Endothelial cell of umbilical vein (primary cell): ENCODE measurements around the gene MAP1LC3B.

ENCODE experiments used
- POLR2A ChIP-seq: IDR thresholded peaks from 2 replicates; pipeline ENCODE4 v1.6.1; 2012; ENCODE audit warnings: low read depth, mild to moderate bottlenecking, control low read depth, low read length
- POLR2AphosphoS5 ChIP-seq: IDR thresholded peaks from 2 replicates; pipeline ENCODE4 v1.6.1; 2012; ENCODE audit warnings: low read depth, mild to moderate bottlenecking, control low read depth, low read length, moderate library complexity; ENCODE audit not compliant: insufficient read depth
- TF ChIP-seq, protein P1 (sequence below), 2 donors: IDR thresholded peaks; 1 replicate in 1 of 2; 2 replicates in 1 of 2; pipeline ENCODE4 v1.5.1; 2011; ENCODE audit warnings: low read length in 2 of 2, mild to moderate bottlenecking in 2 of 2, moderate library complexity in 2 of 2, control low read depth in 1 of 2, inconsistent platforms in 1 of 2, low read depth in 1 of 2; ENCODE audit not compliant: insufficient read depth in 1 of 2; ENCODE audit errors: extremely low read depth in 1 of 2

- TF ChIP-seq, protein P1, sequence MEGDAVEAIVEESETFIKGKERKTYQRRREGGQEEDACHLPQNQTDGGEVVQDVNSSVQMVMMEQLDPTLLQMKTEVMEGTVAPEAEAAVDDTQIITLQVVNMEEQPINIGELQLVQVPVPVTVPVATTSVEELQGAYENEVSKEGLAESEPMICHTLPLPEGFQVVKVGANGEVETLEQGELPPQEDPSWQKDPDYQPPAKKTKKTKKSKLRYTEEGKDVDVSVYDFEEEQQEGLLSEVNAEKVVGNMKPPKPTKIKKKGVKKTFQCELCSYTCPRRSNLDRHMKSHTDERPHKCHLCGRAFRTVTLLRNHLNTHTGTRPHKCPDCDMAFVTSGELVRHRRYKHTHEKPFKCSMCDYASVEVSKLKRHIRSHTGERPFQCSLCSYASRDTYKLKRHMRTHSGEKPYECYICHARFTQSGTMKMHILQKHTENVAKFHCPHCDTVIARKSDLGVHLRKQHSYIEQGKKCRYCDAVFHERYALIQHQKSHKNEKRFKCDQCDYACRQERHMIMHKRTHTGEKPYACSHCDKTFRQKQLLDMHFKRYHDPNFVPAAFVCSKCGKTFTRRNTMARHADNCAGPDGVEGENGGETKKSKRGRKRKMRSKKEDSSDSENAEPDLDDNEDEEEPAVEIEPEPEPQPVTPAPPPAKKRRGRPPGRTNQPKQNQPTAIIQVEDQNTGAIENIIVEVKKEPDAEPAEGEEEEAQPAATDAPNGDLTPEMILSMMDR (IDR thresholded peaks at IDR 0.05; ENCODE audit: extremely low read depth in 1 of 2, insufficient read depth in 1 of 2, low read depth in 1 of 2, low read length in 2 of 2), result no peak
- TF ChIP-seq POLR2AphosphoS5 (no peak), POLR2A (no peak)
Measured at GRCh38 chr16:87368029-87368770, 23.9 kb upstream of the MAP1LC3B start.
